H9 (cell line): ENCODE data around the gene C16orf87. TPM values are rescaled to one million over a fixed set of nuclear protein-coding genes. Genes with fewer than 3 reads are reported as not detected.

Source experiments
- DNase-seq: peaks from one replicate; pipeline ENCODE4 v3.0.0-alpha.2; 2017
- H2AFZ ChIP-seq: one replicate; pipeline ENCODE4 v1.6.1; 2013; ENCODE audit warnings: mild to moderate bottlenecking, low read length, control low read depth, moderate library complexity
- H2AK5ac ChIP-seq: 2 replicates; pipeline ENCODE4 v1.6.1; 2013; ENCODE audit warnings: low read length, control low read depth, mixed read lengths; ENCODE audit not compliant: insufficient read length
- H2BK120ac ChIP-seq: one replicate; pipeline ENCODE4 v1.6.1; 2013; ENCODE audit warnings: low read depth, mild to moderate bottlenecking, low read length, control low read depth, inconsistent platforms; ENCODE audit not compliant: poor library complexity, severe bottlenecking
- H2BK12ac ChIP-seq: 2 replicates; pipeline ENCODE4 v1.6.1; 2013; ENCODE audit warnings: low read length, control low read depth, mixed read lengths, low read depth; ENCODE audit not compliant: insufficient read length
- H2BK15ac ChIP-seq: 2 replicates; pipeline ENCODE4 v1.6.1; 2013; ENCODE audit warnings: low read depth, low read length, control low read depth
- H2BK20ac ChIP-seq: one replicate; pipeline ENCODE4 v1.6.1; 2013; ENCODE audit warnings: low read depth, mild to moderate bottlenecking, low read length, control low read depth, inconsistent platforms; ENCODE audit not compliant: poor library complexity, severe bottlenecking
- H2BK5ac ChIP-seq: 2 replicates; pipeline ENCODE4 v1.6.1; 2013; ENCODE audit warnings: low read length, control low read depth, mixed read lengths; ENCODE audit not compliant: insufficient read length
- H3K14ac ChIP-seq: 2 replicates; pipeline ENCODE4 v1.6.1; 2013; ENCODE audit warnings: low read length, control low read depth; ENCODE audit not compliant: insufficient read depth
- H3K18ac ChIP-seq: 2 replicates; pipeline ENCODE4 v1.6.1; 2013; ENCODE audit warnings: low read depth, mild to moderate bottlenecking, mixed read lengths, low read length, control low read depth; ENCODE audit not compliant: insufficient read length
- H3K23ac ChIP-seq: 2 replicates; pipeline ENCODE4 v1.6.1; 2013; ENCODE audit warnings: low read length, control low read depth, mixed read lengths, low read depth; ENCODE audit not compliant: insufficient read length
- H3K23me2 ChIP-seq: 2 replicates; pipeline ENCODE4 v1.6.1; 2013; ENCODE audit warnings: low read depth, mild to moderate bottlenecking, mixed read lengths, low read length, control low read depth; ENCODE audit not compliant: insufficient read length, poor library complexity, severe bottlenecking
- H3K27ac ChIP-seq: 2 replicates; pipeline ENCODE4 v1.5.1; 2013; ENCODE audit warnings: low read length, control low read depth, mixed read lengths, low read depth; ENCODE audit not compliant: insufficient read length
- H3K27me3 ChIP-seq: 2 replicates; pipeline ENCODE4 v1.6.1; 2013; ENCODE audit warnings: low read length, control low read depth, inconsistent platforms; ENCODE audit not compliant: insufficient read depth
- H3K4ac ChIP-seq: 2 replicates; pipeline ENCODE4 v1.6.1; 2013; ENCODE audit warnings: low read depth, mild to moderate bottlenecking, control low read depth, inconsistent platforms, low read length, moderate library complexity
- H3K4me1 ChIP-seq: 2 replicates; pipeline ENCODE4 v1.6.1; 2013; ENCODE audit warnings: low read length, control low read depth, inconsistent platforms; ENCODE audit not compliant: insufficient read depth
- H3K4me2 ChIP-seq: 2 replicates; pipeline ENCODE4 v1.6.1; 2013; ENCODE audit warnings: low read length, control low read depth, mixed read lengths; ENCODE audit not compliant: insufficient read length, insufficient read depth
- H3K56ac ChIP-seq: 2 replicates; pipeline ENCODE4 v1.6.1; 2013; ENCODE audit warnings: low read depth, mild to moderate bottlenecking, mixed read lengths, low read length, control low read depth; ENCODE audit not compliant: insufficient read length
- H3K79me1 ChIP-seq: 2 replicates; pipeline ENCODE4 v1.6.1; 2013; ENCODE audit warnings: low read depth, mild to moderate bottlenecking, moderate library complexity, low read length, control low read depth, inconsistent platforms; ENCODE audit not compliant: insufficient read depth, poor library complexity, severe bottlenecking
- H3K79me2 ChIP-seq: 2 replicates; pipeline ENCODE4 v1.6.1; 2013; ENCODE audit warnings: low read length, control low read depth, inconsistent platforms; ENCODE audit not compliant: insufficient read depth
- H3K9ac ChIP-seq: 2 replicates; pipeline ENCODE4 v1.6.1; 2013; ENCODE audit warnings: low read length, control low read depth, mixed read lengths; ENCODE audit not compliant: insufficient read length; ENCODE audit errors: extremely low read depth
- H3K9me3 ChIP-seq: one replicate; pipeline ENCODE4 v1.6.1; 2013; ENCODE audit warnings: low read depth, low read length, inconsistent platforms; ENCODE audit not compliant: control insufficient read depth
- H3T11ph ChIP-seq: one replicate; pipeline ENCODE4 v1.6.1; 2013; ENCODE audit warnings: mild to moderate bottlenecking, low read length, control low read depth, inconsistent platforms
- H4K20me1 ChIP-seq: one replicate; pipeline ENCODE4 v1.6.1; 2013; ENCODE audit not compliant: control insufficient read depth, insufficient read length, insufficient read depth
- H4K5ac ChIP-seq: 2 replicates; pipeline ENCODE4 v1.6.1; 2013; ENCODE audit warnings: low read depth, mild to moderate bottlenecking, mixed read lengths, low read length, control low read depth; ENCODE audit not compliant: insufficient read length
- H4K8ac ChIP-seq: replicated peaks from 2 replicates; pipeline ENCODE4 v1.6.1; 2013; ENCODE audit warnings: low read length, control low read depth, mixed read lengths, low read depth; ENCODE audit not compliant: insufficient read length
- H4K91ac ChIP-seq: 2 replicates; pipeline ENCODE4 v1.6.1; 2013; ENCODE audit warnings: low read depth, mild to moderate bottlenecking, moderate library complexity, mixed read lengths, low read length, control low read depth; ENCODE audit not compliant: insufficient read length
- H3K27ac Mint-ChIP-seq, 3 experiments: 2 replicates in 2 of 3; 3 replicates in 1 of 3; pipeline ENCODE4 v1.8.0; 2020 to 2021; ENCODE audit warnings: mixed read lengths in 3 of 3, mild to moderate bottlenecking in 1 of 3, moderate library complexity in 1 of 3
- H3K27me3 Mint-ChIP-seq: 2 replicates; pipeline ENCODE4 v1.8.0; 2021; ENCODE audit warnings: low read depth, mild to moderate bottlenecking, moderate library complexity, mixed read lengths
- H3K36me3 Mint-ChIP-seq, 3 experiments: 2 replicates in 2 of 3; 3 replicates in 1 of 3; pipeline ENCODE4 v1.8.0; 2020 to 2021; ENCODE audit warnings: low read depth in 3 of 3, mixed read lengths in 3 of 3; ENCODE audit not compliant: insufficient read depth in 1 of 3
- H3K4me1 Mint-ChIP-seq, 2 experiments: 2 replicates each; pipeline ENCODE4 v1.8.0; 2020; ENCODE audit warnings: mixed read lengths in 2 of 2
- H3K4me3 Mint-ChIP-seq, 2 experiments: 2 replicates in 1 of 2; 3 replicates in 1 of 2; pipeline ENCODE4 v1.8.0; 2020 to 2021; ENCODE audit warnings: mild to moderate bottlenecking in 2 of 2, mixed read lengths in 2 of 2, moderate library complexity in 1 of 2
- H3K9me3 Mint-ChIP-seq, 2 experiments: 2 replicates in 1 of 2; 3 replicates in 1 of 2; pipeline ENCODE4 v1.8.0; 2020; ENCODE audit warnings: mild to moderate bottlenecking in 2 of 2, mixed read lengths in 2 of 2, moderate library complexity in 1 of 2
- WGBS: extraction: QIAGEN DNeasy Blood & Tissue Kit; methylation state at CpG from one replicate; pipeline ENCODE4 v1.1.7; 2013; ENCODE audit warnings: missing lambda C conversion rate, low lambda C conversion rate, mixed read lengths; ENCODE audit not compliant: insufficient read length; ENCODE audit errors: extremely low coverage; 5-methylcytosine and 5-hydroxymethylcytosine counted together
- total RNA-seq: library from RNA; stranded (reverse); gene quantifications from 2 replicates; pipeline ENCODE4 v1.2.1, GENCODE V29; 2021
- TF ChIP-seq, protein P1 (sequence below): fragments of 200-600 bp; sonication (generic); conservative IDR thresholded peaks from 3 replicates; pipeline ENCODE4 v1.8.0; 2021; ENCODE audit warnings: antibody characterized with exemption, mild to moderate bottlenecking

C16orf87 gene
- total RNA-seq, 1 experiment from 2014 or later: 16.7 TPM

DNA sequence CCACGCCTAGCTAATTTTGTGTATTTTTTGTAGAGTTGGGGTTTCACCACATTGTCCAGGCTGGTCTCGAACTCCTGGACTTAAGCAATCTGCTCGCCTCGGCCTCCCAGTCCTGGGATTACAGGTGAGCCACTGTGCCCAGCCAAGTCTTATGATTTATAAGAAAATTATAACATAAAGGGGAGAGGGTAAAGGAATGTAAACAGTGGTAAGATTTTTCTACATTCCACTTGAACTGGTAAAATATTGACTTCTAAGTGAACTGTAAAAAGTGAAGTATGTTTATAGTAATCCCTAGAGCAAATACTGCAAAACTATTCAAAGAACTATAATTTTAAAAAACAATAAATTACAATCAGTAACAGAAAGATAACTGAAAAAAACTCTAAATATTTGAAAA, 33.5 kb downstream of the C16orf87 start:
- H4K8ac ChIP-seq: no peak overlapping the region
- no peak overlapping the region for H3T11ph ChIP-seq
- no peak overlapping the region for H4K91ac ChIP-seq
- WGBS: no CpG with 5 or more reads among the region's 4 CpGs
- H4K5ac ChIP-seq: no peak overlapping the region
- H3K9me3 ChIP-seq: no peaks in the 10 kb centered on the region
- Mint-ChIP-seq H3K4me3 (no peak overlapping the region), H3K27ac (no peak overlapping the region), H3K27me3 (no peaks in the 10 kb centered on the region), H3K36me3 (peaks cover 28 to 42% (median 33%) of the 10 kb centered on the region in 3 experiments), H3K4me1 (peaks cover 0 to 3% of the 10 kb centered on the region in 2 experiments; a peak in 2 of 4 replicates), H3K9me3 (peaks cover 26 to 30% of the 10 kb centered on the region in 2 experiments)
- no peak overlapping the region for H3K56ac ChIP-seq
- no peak overlapping the region for H3K18ac ChIP-seq
- no peak overlapping the region for H2BK5ac ChIP-seq
- TF ChIP-seq, protein P1, sequence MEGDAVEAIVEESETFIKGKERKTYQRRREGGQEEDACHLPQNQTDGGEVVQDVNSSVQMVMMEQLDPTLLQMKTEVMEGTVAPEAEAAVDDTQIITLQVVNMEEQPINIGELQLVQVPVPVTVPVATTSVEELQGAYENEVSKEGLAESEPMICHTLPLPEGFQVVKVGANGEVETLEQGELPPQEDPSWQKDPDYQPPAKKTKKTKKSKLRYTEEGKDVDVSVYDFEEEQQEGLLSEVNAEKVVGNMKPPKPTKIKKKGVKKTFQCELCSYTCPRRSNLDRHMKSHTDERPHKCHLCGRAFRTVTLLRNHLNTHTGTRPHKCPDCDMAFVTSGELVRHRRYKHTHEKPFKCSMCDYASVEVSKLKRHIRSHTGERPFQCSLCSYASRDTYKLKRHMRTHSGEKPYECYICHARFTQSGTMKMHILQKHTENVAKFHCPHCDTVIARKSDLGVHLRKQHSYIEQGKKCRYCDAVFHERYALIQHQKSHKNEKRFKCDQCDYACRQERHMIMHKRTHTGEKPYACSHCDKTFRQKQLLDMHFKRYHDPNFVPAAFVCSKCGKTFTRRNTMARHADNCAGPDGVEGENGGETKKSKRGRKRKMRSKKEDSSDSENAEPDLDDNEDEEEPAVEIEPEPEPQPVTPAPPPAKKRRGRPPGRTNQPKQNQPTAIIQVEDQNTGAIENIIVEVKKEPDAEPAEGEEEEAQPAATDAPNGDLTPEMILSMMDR: no peak
- H2BK120ac ChIP-seq: no peak overlapping the region
- H3K23ac ChIP-seq: no peak overlapping the region
- H3K4ac ChIP-seq: no peak overlapping the region
- H3K23me2 ChIP-seq: no peaks in the 10 kb centered on the region
- no peak overlapping the region for H2AK5ac ChIP-seq
- no peak overlapping the region for H2BK12ac ChIP-seq
- H3K79me2 ChIP-seq: no peaks in the 10 kb centered on the region
- no peaks in the 10 kb centered on the region for H3K27me3 ChIP-seq
- H2AFZ ChIP-seq: no peak overlapping the region
- no peaks in the 10 kb centered on the region for H4K20me1 ChIP-seq
- no peak overlapping the region for H2BK15ac ChIP-seq
- H3K79me1 ChIP-seq: no peaks in the 10 kb centered on the region
- no peak overlapping the region for H2BK20ac ChIP-seq
- no peak overlapping the region for H3K27ac ChIP-seq
- H3K4me2 ChIP-seq: no peak overlapping the region
- H3K9ac ChIP-seq: no peak overlapping the region
- no peak overlapping the region for H3K14ac ChIP-seq
- no peak for DNase-seq
- H3K4me1 ChIP-seq: no peaks in the 10 kb centered on the region
